HL-60 (cell line): ENCODE data around the gene S100A5.

Source experiments
- CTCF ChIP-seq: IDR thresholded peaks from one replicate; pipeline ENCODE4 v1.5.1; 2011; ENCODE audit warnings: low read length, control low read depth, inconsistent platforms; ENCODE audit not compliant: insufficient read depth
- POLR2AphosphoS5 ChIP-seq: IDR thresholded peaks from 2 replicates; pipeline ENCODE4 v1.6.1; 2012; ENCODE audit warnings: low read depth
- REST ChIP-seq: IDR thresholded peaks from 2 replicates; pipeline ENCODE4 v1.6.1; 2012; ENCODE audit warnings: low read depth; ENCODE audit not compliant: insufficient replicate concordance

- TF ChIP-seq CTCF = no peak
- no peak for TF ChIP-seq POLR2AphosphoS5
- no peak for TF ChIP-seq REST
Measured at GRCh38 chr1:153513666-153514065, 27.1 kb downstream of the S100A5 start.
